DOHH2 (cell line): ENCODE results near the gene PLEKHG4B.
"Not testable (repeated sequence)": the region's sequence is repeated elsewhere in the genome, so short reads cannot be mapped to it uniquely, and the experiment has no call there.

Source experiments
- H3F3A ChIP-seq: fragments of 200-600 bp; sonication (generic), shearing (Covaris generic); 2 replicates; pipeline ENCODE4 v1.6.0; 2016; ENCODE audit warnings: antibody characterized with exemption, mild to moderate bottlenecking; ENCODE audit not compliant: control insufficient read depth, insufficient read depth
- H3K27ac ChIP-seq: fragments of 200-600 bp; sonication (generic); 2 replicates; pipeline ENCODE4 v1.5.1; 2014; ENCODE audit warnings: low read depth, mild to moderate bottlenecking, low read length, moderate library complexity
- H3K27me3 ChIP-seq: fragments of 200-600 bp; sonication (generic); 2 replicates; pipeline ENCODE4 v1.6.1; 2014; ENCODE audit warnings: mild to moderate bottlenecking, low read length, mixed read lengths; ENCODE audit not compliant: control insufficient read depth
- H3K36me3 ChIP-seq: fragments of 200-600 bp; sonication (generic); 2 replicates; pipeline ENCODE4 v1.6.1; 2014; ENCODE audit warnings: mild to moderate bottlenecking, low read length, moderate library complexity, mixed read lengths; ENCODE audit not compliant: control insufficient read depth
- H3K4me1 ChIP-seq: fragments of 200-600 bp; sonication (generic); 2 replicates; pipeline ENCODE4 v1.6.1; 2014; ENCODE audit warnings: mild to moderate bottlenecking, low read length, mixed read lengths; ENCODE audit not compliant: control insufficient read depth
- H3K4me2 ChIP-seq: fragments of 200-600 bp; sonication (generic); 2 replicates; pipeline ENCODE4 v1.6.0; 2014; ENCODE audit warnings: mild to moderate bottlenecking, low read length, moderate library complexity
- H3K4me3 ChIP-seq: fragments of 200-600 bp; sonication (generic); 2 replicates; pipeline ENCODE4 v1.5.1; 2014; ENCODE audit warnings: mild to moderate bottlenecking, low read length, mixed read lengths
- H3K79me2 ChIP-seq: fragments of 200-600 bp; sonication (generic); 2 replicates; pipeline ENCODE4 v1.6.1; 2014; ENCODE audit warnings: mild to moderate bottlenecking, low read length, mixed read lengths; ENCODE audit not compliant: control insufficient read depth
- H3K9me2 ChIP-seq: fragments of 200-600 bp; sonication (generic); replicated peaks from 2 replicates; pipeline ENCODE4 v1.6.1; 2014; ENCODE audit warnings: mild to moderate bottlenecking, low read length, mixed read lengths; ENCODE audit not compliant: control insufficient read depth
- H3K9me3 ChIP-seq: fragments of 200-600 bp; sonication (generic); 2 replicates; pipeline ENCODE4 v1.6.1; 2014; ENCODE audit warnings: antibody characterized with exemption, low read length, mixed read lengths; ENCODE audit not compliant: control insufficient read depth, insufficient read depth
- H4K20me1 ChIP-seq: fragments of 200-600 bp; sonication (generic); 2 replicates; pipeline ENCODE4 v1.6.0; 2014; ENCODE audit warnings: low read depth, mild to moderate bottlenecking, antibody characterized with exemption, low read length, moderate library complexity; ENCODE audit not compliant: control insufficient read depth, insufficient read depth
- EZH2phosphoT487 ChIP-seq: fragments of 200-600 bp; sonication (generic); IDR thresholded peaks from 2 replicates; pipeline ENCODE4 v1.6.1; 2017; ENCODE audit warnings: borderline replicate concordance, mild to moderate bottlenecking, antibody characterized with exemption, low read length, moderate library complexity, mixed read lengths
- TF ChIP-seq, protein P1 (sequence below): fragments of 200-600 bp; sonication (generic); IDR thresholded peaks from one replicate; pipeline ENCODE4 v1.5.1; 2014; ENCODE audit warnings: antibody characterized with exemption, mild to moderate bottlenecking, low read depth, low read length; ENCODE audit not compliant: poor library complexity, severe bottlenecking

The PLEKHG4B gene

DNA sequence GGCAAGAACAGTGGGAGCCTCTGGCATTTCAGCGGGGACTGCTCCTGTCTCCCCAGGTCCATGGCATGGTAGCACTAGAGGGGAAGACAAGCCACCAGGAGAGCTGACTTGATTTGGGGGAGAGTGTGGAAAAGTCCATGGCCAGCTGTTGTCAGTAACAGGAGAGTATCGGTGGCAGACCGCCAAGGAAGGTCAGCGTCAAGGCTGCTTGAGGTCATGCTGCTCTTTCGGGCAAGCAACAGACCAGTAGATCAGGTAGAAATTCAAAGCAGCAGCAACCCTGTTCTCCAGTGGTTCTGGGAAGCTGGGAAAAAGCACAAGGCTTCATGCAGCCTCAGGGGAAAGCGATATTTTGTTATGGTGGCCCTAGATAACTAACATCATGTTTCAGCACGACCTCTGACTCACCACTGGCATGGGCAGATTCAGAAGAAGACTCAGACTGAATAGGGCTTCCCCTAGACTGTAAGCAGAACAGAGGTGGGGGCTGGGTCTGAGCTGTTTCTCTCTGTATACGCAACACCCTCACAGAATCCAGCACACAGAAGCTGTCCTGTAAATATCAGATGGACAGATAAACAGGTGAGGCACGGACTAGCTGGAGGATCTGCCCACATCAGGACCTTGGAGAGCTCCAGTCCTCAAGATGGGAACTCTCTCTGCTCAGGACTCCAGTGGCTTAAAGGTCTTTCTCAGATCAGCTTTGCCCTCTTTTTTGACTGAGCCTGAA lies 35.2 kb upstream of the PLEKHG4B start:
- Histone ChIP-seq H3K36me3 (no peaks in the 10 kb centered on the region), H4K20me1 (no peaks in the 10 kb centered on the region), H3K4me2 (no peak overlapping the region), H3F3A (no peaks in the 10 kb centered on the region), H3K9me3 (peaks cover 4% of the 10 kb centered on the region; the same call in 1 of the 2 replicates), H3K27me3 (no peaks in the 10 kb centered on the region), H3K9me2 (no peaks in the 10 kb centered on the region), H3K27ac (no peak overlapping the region), H3K79me2 (no peaks in the 10 kb centered on the region), H3K4me1 (no peaks in the 10 kb centered on the region), H3K4me3 (no peak overlapping the region)
- no peak for TF ChIP-seq EZH2phosphoT487
- TF ChIP-seq, protein P1, sequence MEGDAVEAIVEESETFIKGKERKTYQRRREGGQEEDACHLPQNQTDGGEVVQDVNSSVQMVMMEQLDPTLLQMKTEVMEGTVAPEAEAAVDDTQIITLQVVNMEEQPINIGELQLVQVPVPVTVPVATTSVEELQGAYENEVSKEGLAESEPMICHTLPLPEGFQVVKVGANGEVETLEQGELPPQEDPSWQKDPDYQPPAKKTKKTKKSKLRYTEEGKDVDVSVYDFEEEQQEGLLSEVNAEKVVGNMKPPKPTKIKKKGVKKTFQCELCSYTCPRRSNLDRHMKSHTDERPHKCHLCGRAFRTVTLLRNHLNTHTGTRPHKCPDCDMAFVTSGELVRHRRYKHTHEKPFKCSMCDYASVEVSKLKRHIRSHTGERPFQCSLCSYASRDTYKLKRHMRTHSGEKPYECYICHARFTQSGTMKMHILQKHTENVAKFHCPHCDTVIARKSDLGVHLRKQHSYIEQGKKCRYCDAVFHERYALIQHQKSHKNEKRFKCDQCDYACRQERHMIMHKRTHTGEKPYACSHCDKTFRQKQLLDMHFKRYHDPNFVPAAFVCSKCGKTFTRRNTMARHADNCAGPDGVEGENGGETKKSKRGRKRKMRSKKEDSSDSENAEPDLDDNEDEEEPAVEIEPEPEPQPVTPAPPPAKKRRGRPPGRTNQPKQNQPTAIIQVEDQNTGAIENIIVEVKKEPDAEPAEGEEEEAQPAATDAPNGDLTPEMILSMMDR, result no peak

DNA sequence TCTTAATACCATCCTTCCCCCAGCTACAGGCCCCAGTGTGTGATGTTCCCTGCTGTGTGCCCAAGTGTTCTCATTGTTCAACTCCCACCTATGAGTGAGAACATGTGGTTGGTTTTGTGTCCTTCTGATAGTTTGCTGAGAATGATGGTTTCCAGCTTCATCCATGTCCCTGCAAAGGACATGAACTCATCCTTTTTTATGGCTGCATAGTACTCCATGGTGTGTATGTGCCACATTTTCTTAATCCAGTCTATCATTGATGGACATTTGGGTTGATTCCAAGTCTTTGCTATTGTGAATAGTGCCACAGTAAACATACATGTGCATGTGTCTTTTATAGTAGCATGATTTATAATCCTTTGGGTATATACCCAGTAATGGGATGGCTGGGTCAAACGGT lies 31.7 kb upstream of the PLEKHG4B start:
- H3K9me3 ChIP-seq, H3K27me3 ChIP-seq, H3F3A ChIP-seq, H3K4me1 ChIP-seq, H3K36me3 ChIP-seq, H3K4me3 ChIP-seq, H3K4me2 ChIP-seq, H3K79me2 ChIP-seq, H3K9me2 ChIP-seq, H3K27ac ChIP-seq, H4K20me1 ChIP-seq: not testable (repeated sequence)

DNA sequence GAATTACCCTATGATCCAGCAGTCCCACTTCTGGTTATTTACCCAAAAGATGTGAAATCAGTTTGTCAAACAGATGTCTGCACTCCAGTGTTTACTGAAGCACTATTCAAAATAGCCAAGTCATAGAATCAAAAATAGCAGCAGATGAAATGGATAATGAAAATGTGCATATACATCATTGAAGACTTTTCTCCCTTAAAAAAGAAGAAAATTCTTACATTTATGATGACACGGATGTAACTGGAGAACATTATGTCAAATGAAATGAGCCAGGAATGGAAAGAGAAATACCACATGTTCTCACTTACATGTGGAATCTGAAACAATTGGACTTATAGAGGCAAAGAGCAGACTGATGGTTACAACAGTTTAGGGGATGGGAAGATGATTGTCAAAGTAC lies 21.5 kb upstream of the PLEKHG4B start:
- no peak overlapping the region for H3K4me2 ChIP-seq
- no peaks in the 10 kb centered on the region for H3K9me2 ChIP-seq
- no peaks in the 10 kb centered on the region for H3K9me3 ChIP-seq
- H3K27me3 ChIP-seq, result peaks cover 3% of the 10 kb centered on the region; the same call in 1 of the 2 replicates
- no peak overlapping the region for H3K4me3 ChIP-seq
- H3K36me3 ChIP-seq, result no peaks in the 10 kb centered on the region
- no peaks in the 10 kb centered on the region for H3K79me2 ChIP-seq
- H3F3A ChIP-seq, result no peaks in the 10 kb centered on the region
- TF ChIP-seq EZH2phosphoT487, result no peak
- TF ChIP-seq, protein P1, result no peak
- H3K27ac ChIP-seq, result no peak overlapping the region
- H3K4me1 ChIP-seq, result no peaks in the 10 kb centered on the region
- no peaks in the 10 kb centered on the region for H4K20me1 ChIP-seq

DNA sequence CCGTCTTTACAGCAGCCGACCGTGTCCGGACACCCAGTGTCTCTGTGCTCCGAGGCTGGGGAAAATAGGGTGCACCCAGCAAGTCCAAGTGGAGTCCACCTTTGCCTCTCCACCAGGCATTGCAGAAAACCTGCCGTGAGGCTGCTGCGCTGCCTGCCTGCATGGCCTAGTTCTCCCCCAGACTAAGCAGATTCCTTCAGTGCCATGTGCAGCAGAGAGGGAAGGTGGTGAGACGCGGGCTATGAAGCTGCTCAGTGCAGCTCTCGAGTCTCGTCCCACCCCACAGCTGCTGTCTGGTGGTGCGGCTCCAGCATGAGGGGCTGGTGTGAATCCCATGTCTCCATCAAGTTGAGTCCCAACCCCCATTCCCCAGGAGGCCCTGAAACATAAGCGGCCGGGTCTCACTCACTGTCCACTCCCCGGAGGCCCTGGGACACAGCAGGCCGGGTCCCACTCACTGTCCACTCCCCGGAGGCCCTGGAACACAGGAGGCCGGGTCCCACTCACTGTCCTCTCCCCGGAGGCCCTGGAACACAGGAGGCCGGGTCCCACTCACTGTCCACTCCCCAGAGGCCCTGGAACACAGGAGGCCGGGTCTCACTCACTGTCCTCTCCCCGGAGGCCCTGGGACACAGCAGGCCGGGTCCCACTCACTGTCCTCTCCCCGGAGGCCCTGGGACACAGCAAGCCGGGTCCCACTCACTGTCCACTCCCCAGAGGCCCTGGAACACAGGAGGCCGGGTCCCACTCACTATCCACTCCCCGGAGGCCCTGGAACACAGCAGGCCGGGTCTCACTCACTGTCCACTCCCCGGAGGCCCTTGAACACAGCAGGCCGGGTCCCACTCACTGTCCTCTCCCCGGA lies 19.4 kb upstream of the PLEKHG4B start:
- H3K9me2 ChIP-seq, H3K36me3 ChIP-seq, H3K27ac ChIP-seq, H4K20me1 ChIP-seq, H3K4me1 ChIP-seq, H3K4me2 ChIP-seq, H3K9me3 ChIP-seq, H3K79me2 ChIP-seq, H3K4me3 ChIP-seq, H3F3A ChIP-seq, H3K27me3 ChIP-seq: not testable (repeated sequence)

DNA sequence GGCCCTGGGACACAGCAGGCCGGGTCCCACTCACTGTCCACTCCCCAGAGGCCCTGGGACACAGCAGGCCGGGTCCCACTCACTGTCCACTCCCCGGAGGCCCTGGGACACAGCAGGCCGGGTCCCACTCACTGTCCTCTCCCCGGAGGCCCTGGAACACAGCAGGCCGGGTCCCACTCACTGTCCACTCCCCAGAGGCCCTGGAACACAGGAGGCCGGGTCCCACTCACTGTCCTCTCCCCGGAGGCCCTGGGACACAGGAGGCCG lies 18.9 kb upstream of the PLEKHG4B start:
- not testable (repeated sequence) for H3K27me3 ChIP-seq, H3K27ac ChIP-seq, H3K4me1 ChIP-seq

More for the DNA sequence above, 18.9 kb upstream of the PLEKHG4B start:
- H3F3A ChIP-seq, H3K9me3 ChIP-seq, H3K79me2 ChIP-seq, H3K36me3 ChIP-seq, H3K4me3 ChIP-seq, H3K4me2 ChIP-seq, H4K20me1 ChIP-seq, H3K9me2 ChIP-seq: not testable (repeated sequence)
